ENCODE data around the gene SLC25A18.
A peak's percentile ranks its signal among the peaks of the same experiment; 100 is the strongest.
"Not testable (repeated sequence)": the region's sequence is repeated elsewhere in the genome, so short reads cannot be mapped to it uniquely, and the experiment has no call there.

Gene SLC25A18

DNA sequence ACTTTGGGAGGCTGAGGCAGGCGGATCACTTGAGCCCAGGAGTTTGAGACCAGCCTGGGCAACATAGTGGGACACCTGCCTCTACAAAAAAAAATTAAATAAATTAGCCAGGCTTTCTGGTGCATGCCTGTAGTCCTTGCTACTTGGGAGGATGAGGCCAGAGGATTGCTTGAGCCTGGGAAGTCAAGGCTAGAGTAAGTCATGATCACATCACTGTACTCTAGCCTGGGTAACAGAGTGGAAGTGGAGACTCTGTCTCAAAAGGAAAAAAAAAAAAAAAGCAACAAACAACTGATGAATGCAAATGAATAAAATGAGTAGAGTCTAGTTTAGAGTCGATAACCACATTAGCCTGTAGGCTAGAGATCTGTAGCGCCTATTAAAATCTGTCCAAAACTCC is 71.4 kb downstream of the SLC25A18 start:
- H3K4me3 ChIP-seq (ENCODE audit: low read depth, low read length) = no peak overlapping the region
- no peaks in the 10 kb centered on the region for H3K9me3 ChIP-seq
- no peak for DNase-seq
- no peaks in the 10 kb centered on the region for H3K4me1 ChIP-seq
- H3K36me3 ChIP-seq = no peaks in the 10 kb centered on the region
- no peaks in the 10 kb centered on the region for H3K27me3 ChIP-seq
- TF ChIP-seq, protein P1, sequence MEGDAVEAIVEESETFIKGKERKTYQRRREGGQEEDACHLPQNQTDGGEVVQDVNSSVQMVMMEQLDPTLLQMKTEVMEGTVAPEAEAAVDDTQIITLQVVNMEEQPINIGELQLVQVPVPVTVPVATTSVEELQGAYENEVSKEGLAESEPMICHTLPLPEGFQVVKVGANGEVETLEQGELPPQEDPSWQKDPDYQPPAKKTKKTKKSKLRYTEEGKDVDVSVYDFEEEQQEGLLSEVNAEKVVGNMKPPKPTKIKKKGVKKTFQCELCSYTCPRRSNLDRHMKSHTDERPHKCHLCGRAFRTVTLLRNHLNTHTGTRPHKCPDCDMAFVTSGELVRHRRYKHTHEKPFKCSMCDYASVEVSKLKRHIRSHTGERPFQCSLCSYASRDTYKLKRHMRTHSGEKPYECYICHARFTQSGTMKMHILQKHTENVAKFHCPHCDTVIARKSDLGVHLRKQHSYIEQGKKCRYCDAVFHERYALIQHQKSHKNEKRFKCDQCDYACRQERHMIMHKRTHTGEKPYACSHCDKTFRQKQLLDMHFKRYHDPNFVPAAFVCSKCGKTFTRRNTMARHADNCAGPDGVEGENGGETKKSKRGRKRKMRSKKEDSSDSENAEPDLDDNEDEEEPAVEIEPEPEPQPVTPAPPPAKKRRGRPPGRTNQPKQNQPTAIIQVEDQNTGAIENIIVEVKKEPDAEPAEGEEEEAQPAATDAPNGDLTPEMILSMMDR (IDR thresholded peaks at IDR 0.05; ENCODE audit: low read depth, low read length) = no peak

DNA sequence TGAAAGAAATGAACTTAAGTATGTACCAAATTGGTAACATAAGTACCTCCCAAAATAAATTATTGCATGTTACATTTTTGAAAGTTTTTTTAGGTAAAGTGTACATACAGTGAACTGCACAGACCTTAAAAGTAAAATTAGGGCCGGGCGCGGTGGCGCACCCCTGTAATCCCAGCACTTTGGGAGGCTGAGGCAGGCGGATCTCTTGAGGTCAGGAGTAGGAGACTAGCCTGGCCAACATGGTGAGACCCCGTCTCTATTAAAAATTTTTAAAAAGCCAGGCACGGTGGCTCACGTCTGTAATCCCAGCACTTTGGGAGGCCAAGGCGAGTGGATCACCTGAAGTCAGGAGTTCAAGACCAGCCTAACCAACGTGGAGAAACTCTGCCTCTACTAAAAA is 73.6 kb downstream of the SLC25A18 start:
- not testable (repeated sequence) for H3K9me3 ChIP-seq; H3K27me3 ChIP-seq; H3K4me1 ChIP-seq; H3K36me3 ChIP-seq; DNase-seq; H3K4me3 ChIP-seq (ENCODE audit: low read depth, low read length)

DNA sequence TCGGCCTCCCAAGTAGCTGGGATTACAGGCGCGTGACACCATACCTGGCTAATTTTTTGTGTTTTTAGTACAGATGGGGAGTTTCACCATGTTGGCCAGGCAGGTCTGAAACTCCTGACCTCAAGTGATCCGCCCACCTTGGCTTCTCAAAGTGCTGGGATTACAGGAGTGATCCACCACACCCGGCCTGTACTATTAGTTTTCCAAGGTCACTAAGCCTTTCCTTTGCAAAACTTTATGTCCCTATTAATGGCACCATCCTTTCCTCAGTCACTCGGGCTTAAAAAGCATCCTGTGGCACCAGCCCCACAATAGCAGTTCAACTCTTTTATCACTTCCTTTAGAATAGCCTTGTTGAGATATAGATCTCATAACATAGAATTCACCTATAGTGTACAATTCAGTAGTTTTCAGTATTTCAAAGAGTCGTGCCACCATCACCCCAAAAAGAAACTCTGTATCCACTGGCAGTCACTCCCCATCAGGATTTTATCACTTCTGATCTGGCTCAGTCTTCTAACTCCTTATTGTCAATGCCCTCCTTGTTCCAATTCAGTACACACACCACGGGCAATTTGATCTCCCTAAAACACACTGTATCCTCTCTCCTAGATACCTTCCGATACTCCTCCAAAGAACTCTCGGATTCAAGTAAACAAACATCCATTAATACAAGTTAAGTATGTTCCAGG is 74.3 kb downstream of the SLC25A18 start:
- Histone ChIP-seq H3K9me3 (no peaks in the 10 kb centered on the region), H3K4me1 (no peaks in the 10 kb centered on the region), H3K36me3 (no peaks in the 10 kb centered on the region), H3K4me3 (ENCODE audit: low read depth, low read length) (peak overlapping the region; percentile 74), H3K27me3 (no peaks in the 10 kb centered on the region)
- DNase-seq = no peak
- TF ChIP-seq, protein P1 (IDR thresholded peaks at IDR 0.05; ENCODE audit: low read depth, low read length) = no peak

DNA sequence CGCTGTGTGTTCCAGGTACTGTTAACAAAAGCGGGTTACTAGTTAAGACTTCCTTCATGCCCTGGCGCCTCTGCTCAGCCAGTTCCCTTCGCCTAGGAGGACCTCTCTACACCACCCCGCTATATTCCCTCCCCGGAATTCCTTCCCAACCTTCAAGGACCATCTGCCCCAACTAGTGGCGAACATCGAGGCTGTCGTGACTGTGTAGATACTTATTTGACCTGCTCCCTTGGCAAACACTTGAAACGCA is 74.8 kb downstream of the SLC25A18 start:
- DNase-seq = no peak
- no peaks in the 10 kb centered on the region for H3K36me3 ChIP-seq
- TF ChIP-seq, protein P1 (IDR thresholded peaks at IDR 0.05; ENCODE audit: low read depth, low read length) = peak; percentile 25
- H3K4me3 ChIP-seq (ENCODE audit: low read depth, low read length) = peak overlapping the region; percentile 74
- no peaks in the 10 kb centered on the region for H3K4me1 ChIP-seq
- H3K27me3 ChIP-seq = no peaks in the 10 kb centered on the region
- H3K9me3 ChIP-seq = no peaks in the 10 kb centered on the region

DNA sequence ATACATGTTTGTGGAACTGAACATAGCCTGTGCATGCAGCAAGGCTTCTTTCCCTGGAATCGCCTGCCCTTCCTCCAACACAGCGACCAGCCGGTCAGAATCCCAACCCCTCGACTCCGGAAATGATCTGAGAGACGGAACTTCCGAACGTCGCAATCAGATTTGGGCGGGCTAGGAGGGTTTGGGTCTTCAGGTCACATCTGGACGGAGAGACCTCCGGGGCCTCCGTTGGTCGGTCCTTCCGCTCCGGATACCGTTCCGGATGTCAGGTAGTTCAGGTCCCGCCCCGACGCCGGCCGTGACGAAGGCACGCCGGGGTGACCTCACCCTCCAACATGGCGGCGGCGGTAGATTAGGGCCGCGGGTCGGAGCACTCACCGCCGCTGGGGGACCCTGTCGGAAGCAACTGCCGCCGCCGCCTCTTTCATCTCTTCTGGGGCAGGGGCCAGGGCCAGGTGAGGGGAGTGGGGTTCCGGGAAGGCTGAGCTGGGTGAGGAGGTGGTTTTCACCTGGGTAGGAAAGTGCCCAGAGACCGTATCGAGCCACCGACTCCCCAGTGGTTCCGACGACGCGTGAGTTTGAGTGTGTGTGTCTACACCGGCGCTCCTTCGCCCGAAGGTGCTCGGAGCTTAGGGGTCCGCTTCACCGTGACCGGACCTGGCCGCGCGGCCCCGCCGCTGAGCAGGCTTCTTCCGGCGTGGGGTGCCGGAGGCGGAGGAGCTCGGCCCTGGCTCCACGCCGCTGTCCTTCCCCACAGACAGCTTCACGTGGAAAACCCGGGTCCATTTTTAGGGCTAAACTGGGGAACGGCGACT is 75.3 kb downstream of the SLC25A18 start, which contains the start of gene BCL2L13:
BCL2L13 (plus strand) TSS at position 326 of the 815 bp plus-strand sequence. CDS start 16,955 bp downstream, outside the sequence.
- Histone ChIP-seq H3K36me3 (no peaks in the 10 kb centered on the region), H3K9me3 (no peaks in the 10 kb centered on the region), H3K4me3 (ENCODE audit: low read depth, low read length) (peak within 1 kb of the TSS; percentile 74), H3K4me1 (no peaks in the 10 kb centered on the region), H3K27me3 (no peaks in the 10 kb centered on the region)
- TF ChIP-seq, protein P1 (IDR thresholded peaks at IDR 0.05; ENCODE audit: low read depth, low read length) = no peak
- DNase-seq = peak; percentile 95

DNA sequence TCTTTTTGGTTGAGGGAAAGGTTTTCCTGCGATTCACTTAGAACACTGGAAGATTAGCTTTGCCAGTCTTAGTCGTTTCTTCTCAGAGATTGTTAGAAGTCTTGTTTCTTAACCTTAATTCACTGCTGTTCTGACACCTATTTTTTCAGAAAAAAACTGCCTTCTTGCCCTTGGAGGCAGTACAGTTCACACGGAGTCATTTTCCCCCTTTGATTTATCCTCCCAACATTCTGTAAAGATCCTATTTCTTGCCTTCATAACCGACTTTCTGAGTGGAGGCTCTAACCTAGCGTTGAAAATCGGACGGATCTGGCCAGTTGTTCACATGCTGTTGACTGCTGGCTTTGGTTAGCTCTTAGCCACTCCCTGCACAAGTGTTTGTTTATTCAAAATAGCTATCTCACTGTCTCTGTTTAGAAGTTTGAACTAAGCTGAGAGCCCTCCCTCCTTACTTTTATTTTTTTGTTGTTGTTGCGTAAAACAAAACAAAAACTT is 76.0 kb downstream of the SLC25A18 start:
- DNase-seq = peak; percentile 41

More for the DNA sequence above, 76.0 kb downstream of the SLC25A18 start:
- H3K4me3 ChIP-seq (ENCODE audit: low read depth, low read length) = peak overlapping the region; percentile 74
- TF ChIP-seq, protein P1 (IDR thresholded peaks at IDR 0.05; ENCODE audit: low read depth, low read length) = no peak
- H3K36me3 ChIP-seq = no peaks in the 10 kb centered on the region
- H3K9me3 ChIP-seq = no peaks in the 10 kb centered on the region
- no peaks in the 10 kb centered on the region for H3K4me1 ChIP-seq
- no peaks in the 10 kb centered on the region for H3K27me3 ChIP-seq

All from BE2C (cell line).